Central memory CD8-positive, alpha-beta T cell (primary cell): ENCODE results near the gene CYP4F2.
A peak's percentile ranks its signal among the peaks of the same experiment; 100 is the strongest.
"Not testable (repeated sequence)": the region's sequence is repeated elsewhere in the genome, so short reads cannot be mapped to it uniquely, and the experiment has no call there.

Experiments
- ATAC-seq: fragments of 150-1000 bp; cut with Tn5 transposase; replicated peaks from 2 replicates; pipeline ENCODE4 v1.10.0; 2022; ENCODE audit warnings: mild to moderate bottlenecking, moderate FRiP score, moderate number of reproducible peaks; ENCODE audit not compliant: poor library complexity, severe bottlenecking; ENCODE audit errors: extremely low read depth
- DNase-seq, 2 donors: peaks; one replicate each; pipeline ENCODE4 v3.0.0; 2021; ENCODE audit warnings: low spot score in 2 of 2
- H3K27ac Mint-ChIP-seq: one replicate; pipeline ENCODE4 v1.8.0; 2022; ENCODE audit warnings: low read depth, mild to moderate bottlenecking, moderate library complexity, mixed read lengths
- H3K27me3 Mint-ChIP-seq: one replicate; pipeline ENCODE4 v1.8.0; 2022; ENCODE audit warnings: mixed read lengths
- H3K36me3 Mint-ChIP-seq: one replicate; pipeline ENCODE4 v1.8.0; 2022; ENCODE audit warnings: mild to moderate bottlenecking, moderate library complexity, mixed read lengths; ENCODE audit not compliant: insufficient read depth
- H3K4me1 Mint-ChIP-seq: one replicate; pipeline ENCODE4 v1.8.0; 2022; ENCODE audit warnings: mixed read lengths
- H3K4me3 Mint-ChIP-seq: one replicate; pipeline ENCODE4 v1.8.0; 2022; ENCODE audit warnings: mild to moderate bottlenecking, moderate library complexity, mixed read lengths
- H3K9me3 Mint-ChIP-seq: one replicate; pipeline ENCODE4 v1.8.0; 2022; ENCODE audit warnings: mixed read lengths

The CYP4F2 gene

DNA sequence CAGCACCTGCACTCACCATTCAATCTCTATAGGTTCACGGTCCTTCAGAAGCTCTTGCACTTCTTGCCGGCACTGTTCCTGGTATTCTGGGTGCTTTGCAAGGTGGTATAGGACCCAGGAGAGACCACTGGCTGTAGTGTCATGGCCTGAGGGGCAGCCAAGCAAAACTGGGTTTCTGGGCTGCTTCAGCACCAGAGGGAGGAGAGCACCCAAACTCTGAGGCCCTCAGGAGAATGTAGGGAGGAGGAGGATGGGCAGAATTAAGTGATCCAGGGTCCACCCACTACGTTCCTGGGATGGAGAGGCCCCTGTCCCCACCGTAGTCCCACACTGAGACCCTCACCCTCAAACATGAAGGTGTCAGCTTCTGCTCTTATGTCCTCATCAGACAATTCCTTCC, 24.1 kb upstream of the CYP4F2 start:
- Mint-ChIP-seq H3K27ac (no peak overlapping the region), H3K9me3 (no peaks in the 10 kb centered on the region), H3K36me3 (no peaks in the 10 kb centered on the region), H3K27me3 (peaks cover 73% of the 10 kb centered on the region), H3K4me1 (no peaks in the 10 kb centered on the region), H3K4me3 (no peak overlapping the region)
- DNase-seq = no peak
- ATAC-seq = no peak

DNA sequence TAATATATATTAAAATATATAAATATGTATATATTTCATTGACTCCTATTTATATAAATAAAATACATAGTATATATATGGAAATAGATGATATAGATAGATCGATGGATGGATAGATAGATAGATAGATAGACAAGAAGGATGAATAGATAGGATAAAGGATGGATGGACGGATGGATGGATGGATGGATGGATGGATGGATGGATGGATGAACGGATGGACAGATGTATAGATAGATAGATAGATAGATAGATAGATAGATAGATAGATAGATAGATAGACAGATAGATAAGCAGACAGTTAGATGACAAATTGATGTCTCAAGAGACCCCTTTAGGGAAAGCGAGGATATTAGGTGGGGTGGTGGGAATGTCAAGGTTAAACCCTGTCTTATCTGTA, 21.4 kb upstream of the CYP4F2 start:
- Mint-ChIP-seq H3K4me3 (no peak overlapping the region), H3K9me3 (no peaks in the 10 kb centered on the region), H3K4me1 (no peaks in the 10 kb centered on the region), H3K27me3 (peaks cover 82% of the 10 kb centered on the region), H3K36me3 (no peaks in the 10 kb centered on the region), H3K27ac (no peak overlapping the region)
- DNase-seq = no peak
- ATAC-seq = no peak

DNA sequence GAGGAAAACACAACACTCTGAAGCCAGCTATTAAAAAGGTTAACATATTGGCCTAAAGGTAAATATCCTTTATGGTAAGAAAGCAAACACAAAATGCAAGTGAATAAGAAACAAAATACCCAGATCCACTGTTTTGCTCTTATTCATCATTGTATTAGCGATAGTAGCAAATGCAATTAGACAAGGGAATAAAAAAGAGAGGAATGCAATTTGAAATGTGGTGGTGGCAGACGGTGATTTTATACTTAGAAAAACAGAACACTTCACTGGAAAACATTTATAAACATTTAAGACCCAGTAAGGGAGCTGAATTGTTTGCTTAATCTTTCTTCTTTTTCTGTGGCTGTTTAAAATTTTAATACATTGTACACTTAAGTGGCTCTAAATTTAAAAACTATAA, 17.2 kb upstream of the CYP4F2 start:
- Mint-ChIP-seq H3K27me3 (peaks cover 82% of the 10 kb centered on the region), H3K4me3 (no peak overlapping the region), H3K36me3 (no peaks in the 10 kb centered on the region), H3K9me3 (no peaks in the 10 kb centered on the region), H3K4me1 (peaks cover 5% of the 10 kb centered on the region), H3K27ac (no peak overlapping the region)
- no peak for ATAC-seq
- no peak for DNase-seq

GRCh38 chr19:15913830-15914229, 16.0 kb upstream of the CYP4F2 start:
- peaks cover 5% of the 10 kb centered on the region for H3K4me1 Mint-ChIP-seq

GRCh38 chr19:15913384-15913783, 15.5 kb upstream of the CYP4F2 start:
- H3K9me3 Mint-ChIP-seq = no peaks in the 10 kb centered on the region
- no peak overlapping the region for H3K4me3 Mint-ChIP-seq
- peaks cover 5% of the 10 kb centered on the region for H3K4me1 Mint-ChIP-seq
- peaks cover 88% of the 10 kb centered on the region for H3K27me3 Mint-ChIP-seq
- ATAC-seq (no peak), DNase-seq (no peak)
- H3K36me3 Mint-ChIP-seq = no peaks in the 10 kb centered on the region
- H3K27ac Mint-ChIP-seq = no peak overlapping the region

More at GRCh38 chr19:15913830-15914229, 16.0 kb upstream of the CYP4F2 start:
- no peak overlapping the region for H3K4me3 Mint-ChIP-seq
- DNase-seq = no peak
- no peaks in the 10 kb centered on the region for H3K9me3 Mint-ChIP-seq
- H3K27ac Mint-ChIP-seq = no peak overlapping the region
- no peaks in the 10 kb centered on the region for H3K36me3 Mint-ChIP-seq
- peaks cover 92% of the 10 kb centered on the region for H3K27me3 Mint-ChIP-seq
- ATAC-seq = no peak

GRCh38 chr19:15911599-15912235, 13.8 kb upstream of the CYP4F2 start:
- H3K9me3 Mint-ChIP-seq = peaks cover 5% of the 10 kb centered on the region
- DNase-seq = no peak
- no peak overlapping the region for H3K27ac Mint-ChIP-seq
- no peak for ATAC-seq
- H3K4me1 Mint-ChIP-seq = peaks cover 5% of the 10 kb centered on the region
- no peak overlapping the region for H3K4me3 Mint-ChIP-seq
- H3K27me3 Mint-ChIP-seq = peaks cover 82% of the 10 kb centered on the region
- no peaks in the 10 kb centered on the region for H3K36me3 Mint-ChIP-seq

GRCh38 chr19:15905026-15905425, 7.2 kb upstream of the CYP4F2 start:
- Mint-ChIP-seq H3K27me3 (peaks cover 80% of the 10 kb centered on the region), H3K9me3 (peaks cover 11% of the 10 kb centered on the region), H3K36me3 (no peaks in the 10 kb centered on the region), H3K4me1 (no peaks in the 10 kb centered on the region), H3K4me3 (no peak overlapping the region), H3K27ac (no peak overlapping the region)
- no peak for ATAC-seq
- DNase-seq = no peak

DNA sequence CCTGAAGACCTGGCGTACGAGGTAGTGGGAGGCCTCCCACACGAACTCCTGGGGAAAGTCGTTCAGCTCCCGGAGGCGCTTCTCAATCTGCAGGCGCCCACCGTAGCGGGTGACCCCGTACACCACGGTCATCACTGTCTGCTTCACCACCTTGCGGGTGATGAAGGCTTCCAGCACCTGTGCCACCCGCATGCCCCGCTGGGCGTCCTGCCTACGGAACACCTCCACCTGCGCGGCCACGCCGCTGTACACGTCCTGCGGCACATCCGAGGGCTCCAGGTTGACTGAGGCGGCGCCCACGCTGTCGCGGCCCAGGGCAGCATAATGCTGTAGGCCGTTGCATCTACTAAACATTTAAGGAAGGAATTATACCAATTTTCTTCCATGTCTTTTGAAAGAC, 5.0 kb upstream of the CYP4F2 start:
- not testable (repeated sequence) for H3K4me1 Mint-ChIP-seq

DNA sequence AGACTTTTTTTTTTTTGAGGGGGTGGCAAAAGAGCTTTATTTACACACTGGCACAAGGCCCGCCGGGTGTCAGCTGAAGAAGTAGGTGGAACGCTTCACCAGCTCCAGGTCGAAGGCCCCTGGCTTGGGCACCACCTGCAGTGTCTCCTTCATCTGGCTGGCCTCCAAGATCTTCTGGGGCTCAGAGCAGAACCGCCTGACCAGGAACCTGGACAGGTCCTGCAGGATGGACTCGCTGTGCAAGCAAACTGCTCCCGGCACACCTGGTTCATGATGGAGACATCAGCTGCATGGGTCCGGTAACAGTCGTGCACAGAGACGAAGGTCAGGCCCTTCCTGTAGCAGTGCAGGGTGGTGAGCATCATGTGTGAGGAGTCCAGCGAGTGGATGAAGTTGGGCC, 4.4 kb upstream of the CYP4F2 start:
- Mint-ChIP-seq H3K27ac (no peak overlapping the region), H3K4me1 (no peaks in the 10 kb centered on the region), H3K36me3 (no peaks in the 10 kb centered on the region), H3K4me3 (no peak overlapping the region), H3K9me3 (peaks cover 7% of the 10 kb centered on the region), H3K27me3 (peaks cover 65% of the 10 kb centered on the region)
- no peak for DNase-seq
- no peak for ATAC-seq

More for the DNA sequence above, 5.0 kb upstream of the CYP4F2 start:
- peaks cover 70% of the 10 kb centered on the region for H3K27me3 Mint-ChIP-seq
- not testable (repeated sequence) for H3K36me3 Mint-ChIP-seq, H3K4me3 Mint-ChIP-seq, ATAC-seq, DNase-seq, H3K27ac Mint-ChIP-seq
- H3K9me3 Mint-ChIP-seq = peaks cover 11% of the 10 kb centered on the region

GRCh38 chr19:15900504-15900903, 2.6 kb upstream of the CYP4F2 start:
- no peaks in the 10 kb centered on the region for H3K4me1 Mint-ChIP-seq

DNA sequence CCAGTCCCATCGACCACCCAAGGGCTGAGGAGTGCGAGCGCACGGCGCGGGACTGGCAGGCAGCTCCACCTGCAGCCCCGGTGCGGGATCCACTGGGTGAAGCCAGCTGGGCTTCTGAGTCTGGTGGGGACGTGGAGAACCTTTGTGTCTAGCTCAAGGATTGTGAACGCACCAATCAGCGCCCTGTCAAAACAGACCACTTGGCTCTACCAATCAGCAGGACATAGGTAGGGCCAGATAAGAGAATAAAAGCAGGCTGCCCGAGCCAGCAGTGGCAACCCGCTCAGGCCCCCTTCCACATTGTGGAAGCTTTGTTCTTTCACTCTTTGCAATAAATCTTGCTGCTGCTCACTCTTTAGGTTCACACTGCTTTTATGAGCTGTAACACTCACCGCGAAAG, 2.2 kb upstream of the CYP4F2 start:
- ATAC-seq, H3K9me3 Mint-ChIP-seq, H3K4me1 Mint-ChIP-seq, H3K36me3 Mint-ChIP-seq, DNase-seq, H3K27ac Mint-ChIP-seq: not testable (repeated sequence)
- Mint-ChIP-seq H3K4me3 (peak overlapping the region; percentile 50), H3K27me3 (peaks cover 53% of the 10 kb centered on the region)

More at GRCh38 chr19:15900504-15900903, 2.6 kb upstream of the CYP4F2 start:
- ATAC-seq (no peak), DNase-seq (no peak)
- Mint-ChIP-seq H3K27ac (no peak overlapping the region), H3K27me3 (peaks cover 58% of the 10 kb centered on the region), H3K36me3 (no peaks in the 10 kb centered on the region), H3K9me3 (peaks cover 6% of the 10 kb centered on the region), H3K4me3 (peak overlapping the region; percentile 50)

GRCh38 chr19:15899561-15899960, 1.7 kb upstream of the CYP4F2 start:
- not testable (repeated sequence) for H3K9me3 Mint-ChIP-seq, ATAC-seq, H3K4me1 Mint-ChIP-seq, H3K4me3 Mint-ChIP-seq, H3K36me3 Mint-ChIP-seq, H3K27ac Mint-ChIP-seq, DNase-seq
- peaks cover 49% of the 10 kb centered on the region for H3K27me3 Mint-ChIP-seq

- no peaks in the 10 kb centered on the region for H3K4me1 Mint-ChIP-seq
These were observed 692 bp downstream of the CYP4F2 start for GRCh38 chr19:15897026-15897737.

More at GRCh38 chr19:15897026-15897737, 692 bp downstream of the CYP4F2 start:
- ATAC-seq (no peak), DNase-seq (no peak)
- no peaks in the 10 kb centered on the region for H3K9me3 Mint-ChIP-seq
- no peaks in the 10 kb centered on the region for H3K36me3 Mint-ChIP-seq
- no peak overlapping the region for H3K27ac Mint-ChIP-seq
- peaks cover 26% of the 10 kb centered on the region for H3K27me3 Mint-ChIP-seq
- H3K4me3 Mint-ChIP-seq = no peak overlapping the region
